GM18868 (cell line): ENCODE results near the gene SIK3.
A peak's percentile ranks its signal among the peaks of the same experiment; 100 is the strongest.

Experiments
- ATAC-seq: cut with Tn5 transposase; IDR thresholded peaks from one replicate; pipeline ENCODE4 v1.9.1; 2021; ENCODE audit warnings: mild to moderate bottlenecking, moderate library complexity; ENCODE audit not compliant: unreplicated experiment

The SIK3 gene

DNA sequence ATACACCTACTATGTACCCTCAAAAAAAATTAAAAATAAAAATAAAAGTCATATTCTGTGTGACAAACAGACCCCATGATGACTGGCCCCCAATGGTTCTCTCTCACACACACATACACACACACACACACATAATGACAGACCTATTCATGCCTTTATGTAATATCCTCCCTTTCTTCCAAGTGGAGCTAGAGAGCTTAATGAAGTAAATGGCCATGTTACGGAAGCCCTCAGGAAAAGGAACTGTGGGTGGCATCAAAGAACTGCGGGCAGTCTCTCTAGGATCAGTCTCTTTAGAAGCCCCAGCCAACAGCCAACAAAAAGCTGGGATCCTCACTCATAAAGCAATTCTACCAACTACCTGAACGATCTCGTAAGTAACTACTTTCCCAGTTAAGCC, 125.5 kb downstream of the SIK3 start:
- ATAC-seq = no peak

DNA sequence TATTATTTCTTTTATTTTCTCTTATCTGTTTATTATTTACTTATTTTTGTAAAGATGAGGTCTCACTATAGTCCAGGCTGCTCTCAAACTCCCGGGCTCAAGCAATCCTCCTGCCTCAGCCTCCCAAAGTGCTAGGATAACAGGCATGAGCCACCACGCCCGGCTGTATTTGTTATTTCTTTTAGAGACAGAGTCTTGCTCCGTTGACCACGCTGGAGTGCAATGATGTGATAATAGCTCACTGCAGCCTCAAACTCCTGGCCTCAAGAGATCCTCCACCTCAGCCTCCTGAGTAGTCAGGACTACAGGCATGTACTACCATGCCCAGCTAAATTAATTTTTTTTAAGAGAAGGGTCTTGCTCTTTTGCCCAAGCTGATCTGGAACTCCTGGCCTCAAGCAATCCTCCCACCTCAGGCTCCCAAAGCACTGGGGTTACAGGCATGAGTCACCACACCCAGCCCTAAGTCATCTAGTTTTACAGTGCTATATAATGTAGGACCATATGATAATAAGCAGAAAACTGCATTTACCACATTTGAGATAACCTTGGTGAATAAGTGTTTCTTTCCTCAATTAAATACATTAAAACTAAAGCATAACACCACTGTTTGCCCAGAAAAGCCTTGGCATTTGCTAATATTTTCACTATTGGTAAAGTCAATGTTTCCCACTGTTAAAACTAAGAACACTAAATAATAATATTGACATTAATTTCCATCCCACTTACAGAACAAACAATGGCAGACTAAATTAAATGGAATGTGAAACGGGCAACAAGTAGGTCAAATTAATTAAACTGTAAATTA, 127.5 kb downstream of the SIK3 start:
- no peak for ATAC-seq

DNA sequence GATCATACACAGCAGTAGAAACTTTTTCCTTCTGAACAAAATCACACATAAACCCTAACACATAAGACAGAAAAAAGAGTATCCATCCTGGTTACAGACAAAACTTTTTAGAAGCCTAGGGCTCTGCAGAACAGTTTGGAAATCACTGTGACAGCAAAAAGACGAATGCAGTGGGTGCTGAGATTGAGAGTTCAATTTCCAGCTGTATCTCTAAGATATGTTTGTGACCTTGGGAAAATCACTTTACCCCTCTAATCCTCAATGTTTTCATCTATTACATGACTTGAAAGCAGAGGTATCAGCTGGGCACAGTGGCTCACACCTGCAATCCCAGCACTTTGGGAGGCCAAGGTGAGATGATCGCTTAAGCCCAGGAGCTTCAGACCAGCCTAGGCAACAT, 128.5 kb downstream of the SIK3 start:
- ATAC-seq = no peak

DNA sequence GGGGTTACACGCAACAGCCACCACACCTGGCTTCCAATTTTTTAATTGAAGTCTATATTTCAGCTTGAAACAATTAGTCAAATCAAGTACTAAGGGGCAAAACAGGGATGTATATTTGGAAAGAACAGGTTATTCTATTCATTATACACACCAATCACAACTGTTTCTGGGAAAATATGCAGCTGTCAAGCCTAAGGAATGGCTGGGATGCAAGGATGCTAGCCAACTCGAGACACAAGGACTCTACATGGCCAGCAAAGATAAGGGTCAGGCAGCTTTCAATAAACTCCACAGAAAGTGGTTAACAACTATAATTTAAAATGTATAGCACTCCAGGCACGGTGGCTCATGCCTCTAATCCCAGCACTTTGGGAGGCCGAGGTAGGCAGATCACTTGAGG, 134.0 kb downstream of the SIK3 start:
- no peak for ATAC-seq

DNA sequence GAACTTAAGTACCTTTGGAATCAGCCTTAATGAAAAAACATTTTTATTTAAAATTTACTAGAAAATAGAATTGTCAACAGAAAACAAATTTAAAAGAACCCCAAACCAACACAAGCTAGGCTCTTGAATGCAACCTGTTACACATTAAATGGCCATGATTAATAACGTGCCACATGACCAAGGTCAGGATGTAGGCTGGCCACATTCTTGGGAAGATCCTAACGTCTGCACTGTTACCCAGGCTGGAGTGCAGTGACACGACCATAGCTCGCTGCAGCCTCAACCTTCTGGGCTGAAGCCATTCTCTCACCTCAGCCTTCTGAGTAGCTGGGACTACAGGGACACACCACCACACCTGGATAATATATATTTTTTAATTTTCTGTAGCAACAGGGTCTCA, 134.4 kb downstream of the SIK3 start:
- no peak for ATAC-seq

DNA sequence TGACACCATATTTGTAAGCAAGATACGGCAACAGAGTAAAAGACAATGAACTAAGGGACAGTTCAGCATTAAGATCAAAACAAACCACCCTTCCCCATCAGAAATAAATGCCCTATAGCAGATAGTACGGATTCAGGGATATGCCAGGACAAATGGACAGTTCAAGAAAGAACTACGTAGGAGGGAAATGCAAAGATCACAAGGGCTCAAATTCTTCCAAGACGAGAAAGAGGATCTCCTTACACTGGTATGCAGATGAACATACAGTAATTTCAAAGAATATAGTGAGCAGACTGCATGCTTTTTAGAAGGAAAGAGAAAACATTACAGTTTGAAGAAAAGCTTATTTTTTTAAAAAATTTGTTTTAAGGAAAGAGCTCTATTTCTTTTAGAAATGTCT, 136.1 kb downstream of the SIK3 start:
- no peak for ATAC-seq

DNA sequence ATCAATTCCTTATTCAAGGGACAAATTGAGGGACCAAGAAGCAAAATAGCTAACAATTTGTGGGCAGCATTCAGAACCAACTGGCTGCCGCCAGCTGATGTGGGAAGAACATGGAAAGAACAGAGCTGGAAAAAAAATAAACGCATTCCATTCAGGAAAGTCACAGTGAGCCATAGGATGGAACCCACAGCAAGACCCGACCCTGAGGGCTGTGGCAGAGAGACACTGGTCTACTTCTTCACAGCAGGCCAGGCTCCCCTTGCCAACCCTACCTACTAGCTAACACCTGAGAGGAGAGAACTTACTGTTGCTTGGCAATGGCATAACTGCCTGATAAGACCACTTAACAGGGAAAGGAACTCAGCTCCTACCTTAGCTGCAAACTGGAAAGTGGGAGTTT, 137.3 kb downstream of the SIK3 start:
- ATAC-seq = no peak

DNA sequence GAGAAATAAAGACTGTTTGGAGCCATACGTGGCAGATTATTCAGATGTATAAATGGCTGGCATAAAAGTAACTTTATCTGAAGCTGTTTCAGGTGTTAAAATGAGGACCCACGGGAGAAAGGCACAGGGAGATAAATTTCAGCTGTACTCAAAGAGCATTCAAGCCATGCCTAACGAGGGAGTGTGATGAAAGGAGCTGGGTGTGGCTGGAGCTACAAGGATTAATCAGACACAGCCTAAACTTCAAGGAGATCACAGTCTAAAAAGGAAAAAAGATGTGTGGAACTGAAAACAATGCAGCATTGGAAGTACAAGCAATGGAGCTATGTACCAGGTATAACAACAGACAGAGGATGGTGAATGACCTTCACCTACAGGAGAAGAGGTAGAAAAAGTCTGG, 140.0 kb downstream of the SIK3 start:
- ATAC-seq = no peak

DNA sequence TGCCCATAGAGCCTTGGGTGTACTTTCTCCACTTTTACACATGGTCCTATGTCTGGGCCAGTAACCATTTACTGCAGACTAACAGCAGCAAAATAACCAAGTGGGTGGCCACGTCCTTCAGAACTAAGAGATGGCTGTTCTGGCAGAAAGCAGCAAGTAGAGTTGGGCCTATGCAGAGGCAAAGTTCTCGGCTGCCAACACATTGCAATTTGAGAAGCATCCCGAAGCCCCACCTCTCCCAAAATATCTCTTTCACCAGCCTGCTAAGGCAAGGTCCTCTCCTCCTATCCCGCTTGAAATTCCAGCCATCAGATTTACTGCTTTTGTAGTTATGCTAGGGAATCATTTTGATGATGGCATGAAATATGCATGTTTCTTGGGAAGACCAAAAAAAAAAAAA, 142.3 kb downstream of the SIK3 start:
- no peak for ATAC-seq

DNA sequence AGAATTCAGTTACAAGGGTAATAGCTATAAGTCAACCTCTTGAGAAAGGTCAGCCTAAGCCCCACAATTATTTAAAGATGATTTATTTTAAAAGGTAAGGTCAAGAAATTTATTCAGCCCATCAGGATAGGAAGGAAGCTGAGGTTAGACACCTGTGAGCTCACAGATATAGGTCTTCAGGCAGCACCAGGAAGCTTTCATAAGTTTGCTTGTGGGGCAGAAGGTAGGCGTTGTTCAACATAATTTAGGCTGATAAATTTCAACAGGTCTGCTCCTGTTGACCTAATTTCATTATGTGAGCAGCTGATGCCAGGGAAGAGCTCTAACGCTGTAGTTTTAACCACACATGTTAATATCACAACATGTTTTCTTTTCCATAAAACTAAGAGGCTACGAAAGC, 142.7 kb downstream of the SIK3 start:
- ATAC-seq = no peak

DNA sequence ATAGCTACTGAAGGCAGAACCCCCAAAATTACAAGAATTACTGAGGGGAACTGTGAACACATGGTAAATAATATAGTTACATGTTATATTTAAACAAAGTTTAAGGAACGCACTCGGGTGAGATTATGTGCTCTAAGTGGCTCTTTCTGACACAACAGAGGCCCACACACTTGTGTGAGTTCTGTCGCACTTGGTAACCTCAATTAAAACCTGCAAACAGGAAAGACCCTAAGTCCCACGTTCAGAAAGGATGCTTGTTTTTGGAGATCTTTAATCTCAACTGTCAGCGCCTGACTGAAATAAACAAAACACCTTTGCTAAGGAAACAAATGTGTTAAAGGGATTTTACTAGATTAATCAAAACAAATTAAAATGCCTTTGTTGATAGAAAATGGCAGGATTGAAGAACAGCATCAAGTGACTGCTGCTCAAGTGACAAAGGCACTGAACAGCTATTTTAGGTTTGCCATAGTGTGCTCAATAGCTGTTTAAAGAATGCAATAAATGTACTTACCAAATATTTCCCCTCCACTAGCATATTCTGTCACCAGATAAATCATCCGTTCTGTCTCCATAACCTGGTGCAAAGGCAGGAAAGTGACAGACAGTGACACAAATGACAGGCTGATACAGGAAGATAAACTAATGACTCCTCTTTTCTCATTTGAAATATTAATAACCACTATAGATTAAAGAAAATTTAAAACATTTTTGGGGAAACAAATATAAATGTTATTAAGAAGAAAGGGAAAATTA, 144.5 kb downstream of the SIK3 start:
- no peak for ATAC-seq

DNA sequence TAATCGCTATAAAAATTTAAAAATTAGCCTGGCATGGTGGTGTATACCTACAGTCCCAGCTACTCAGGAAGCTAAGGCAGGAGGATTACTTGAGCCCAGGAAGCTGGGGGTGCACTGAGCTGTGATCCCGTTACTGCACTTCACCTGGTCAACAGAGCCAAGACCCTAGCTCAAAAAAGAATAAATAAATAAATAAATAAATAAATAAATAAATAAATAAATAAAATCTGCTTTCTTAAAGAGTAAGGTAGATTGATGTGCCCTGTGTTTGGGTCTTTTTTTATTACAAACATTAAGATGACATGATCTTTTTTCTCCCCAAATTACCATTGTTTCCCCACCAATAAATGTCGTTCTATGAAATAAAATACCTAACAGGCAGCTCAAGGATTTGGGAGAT, 146.5 kb downstream of the SIK3 start:
- ATAC-seq = no peak

DNA sequence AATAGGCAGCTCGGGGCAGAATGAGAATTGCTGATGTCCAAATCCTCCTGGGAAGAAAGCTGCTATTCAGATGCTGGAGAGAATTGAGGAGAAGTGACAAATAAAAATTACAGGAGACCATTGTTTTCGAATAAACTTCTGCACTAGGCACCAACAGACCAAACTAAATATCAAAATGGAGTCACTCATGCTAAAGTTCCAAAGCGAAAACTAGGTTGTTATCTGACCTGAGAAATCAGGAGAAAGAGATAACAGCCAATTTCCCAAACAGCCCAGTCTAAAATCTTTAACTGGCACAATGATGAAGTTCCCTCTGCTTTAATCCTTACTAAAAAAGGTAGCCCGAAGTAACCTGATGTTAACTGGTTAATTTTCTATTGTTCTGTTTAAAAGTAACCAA, 148.0 kb downstream of the SIK3 start:
- ATAC-seq = no peak

DNA sequence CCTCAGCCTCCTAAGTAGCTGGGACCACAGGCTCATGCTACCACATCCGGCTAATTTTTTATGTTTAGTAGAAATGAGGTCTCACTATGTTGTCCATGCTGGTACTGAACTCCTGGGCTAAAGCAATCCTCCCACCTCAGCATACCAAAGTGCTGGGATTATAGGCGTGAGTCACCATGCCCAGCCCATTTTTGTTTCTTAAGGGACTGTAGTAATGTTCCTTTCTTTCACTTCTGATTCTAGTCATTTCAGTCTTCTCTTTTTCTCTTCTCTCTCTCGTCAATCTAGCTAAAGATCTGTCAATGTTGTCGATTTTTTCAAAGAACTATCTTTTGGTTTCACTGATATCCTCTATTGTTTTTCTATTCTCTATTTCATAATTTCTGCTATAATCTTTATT, 149.8 kb downstream of the SIK3 start:
- peak; percentile 58 for ATAC-seq

DNA sequence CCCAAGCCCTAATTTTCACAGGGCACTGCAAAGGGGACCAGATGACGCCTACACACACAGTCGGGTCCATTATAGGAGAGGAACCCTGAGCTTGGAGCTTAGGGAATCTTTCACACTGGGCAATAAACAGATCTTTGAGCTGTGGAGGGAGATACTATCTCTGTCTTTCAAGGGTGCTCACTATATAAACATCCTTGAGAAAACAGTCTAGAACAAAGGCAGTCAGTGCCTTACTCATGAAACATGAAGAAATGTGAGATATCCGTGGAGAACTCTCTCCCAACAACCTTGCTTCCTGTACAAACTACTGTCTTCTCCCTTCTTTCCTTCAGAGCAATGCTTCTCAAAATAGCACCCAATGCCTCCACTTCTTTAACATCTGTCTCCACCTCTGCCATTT, 151.8 kb downstream of the SIK3 start:
- ATAC-seq = no peak

DNA sequence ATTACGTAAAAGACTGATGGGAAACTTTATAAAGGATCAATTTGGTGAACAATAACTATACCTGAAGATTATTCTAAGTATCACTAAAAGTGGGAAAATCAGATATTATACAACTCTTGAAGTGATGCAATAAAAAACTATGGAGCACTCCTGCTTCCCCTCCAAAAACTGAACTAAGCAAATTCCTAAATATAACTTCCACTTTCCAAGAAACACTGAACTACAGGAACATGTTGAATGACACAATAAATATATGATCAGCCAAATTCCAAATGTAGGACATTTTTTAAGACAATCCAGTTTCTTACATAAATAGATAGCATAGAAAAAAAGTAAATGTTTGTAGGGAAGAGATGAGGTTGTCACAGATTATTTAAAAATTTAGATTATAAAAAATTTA, 158.7 kb downstream of the SIK3 start:
- ATAC-seq = no peak

DNA sequence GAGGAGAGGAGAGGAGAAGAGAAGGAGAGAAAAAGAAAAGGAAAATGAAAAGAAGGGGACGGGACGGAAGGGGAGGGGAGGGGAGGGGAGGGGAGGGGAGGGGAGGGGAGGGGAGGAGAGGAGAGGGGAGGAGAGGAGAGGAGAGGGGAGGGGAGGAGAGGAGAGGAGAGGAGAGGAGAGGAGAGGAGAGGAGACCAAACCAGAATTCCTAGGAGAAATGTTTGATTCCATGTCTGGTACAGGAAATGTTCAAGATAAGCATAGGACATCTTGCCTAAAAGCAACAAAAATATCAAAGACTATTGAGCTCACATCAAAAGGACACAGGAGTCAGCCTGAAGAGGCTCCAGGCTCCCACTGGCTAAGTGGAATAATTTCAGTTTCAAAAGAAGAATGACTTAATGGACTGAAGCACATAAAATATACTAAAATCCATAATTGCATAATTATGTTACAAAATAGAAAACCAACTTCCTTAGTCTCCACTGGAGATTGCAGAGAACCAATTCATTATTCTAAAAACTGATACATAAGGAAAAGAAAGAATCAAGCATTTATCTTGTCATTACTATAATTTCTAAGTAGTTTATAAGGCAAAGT, 159.7 kb downstream of the SIK3 start:
- no peak for ATAC-seq

DNA sequence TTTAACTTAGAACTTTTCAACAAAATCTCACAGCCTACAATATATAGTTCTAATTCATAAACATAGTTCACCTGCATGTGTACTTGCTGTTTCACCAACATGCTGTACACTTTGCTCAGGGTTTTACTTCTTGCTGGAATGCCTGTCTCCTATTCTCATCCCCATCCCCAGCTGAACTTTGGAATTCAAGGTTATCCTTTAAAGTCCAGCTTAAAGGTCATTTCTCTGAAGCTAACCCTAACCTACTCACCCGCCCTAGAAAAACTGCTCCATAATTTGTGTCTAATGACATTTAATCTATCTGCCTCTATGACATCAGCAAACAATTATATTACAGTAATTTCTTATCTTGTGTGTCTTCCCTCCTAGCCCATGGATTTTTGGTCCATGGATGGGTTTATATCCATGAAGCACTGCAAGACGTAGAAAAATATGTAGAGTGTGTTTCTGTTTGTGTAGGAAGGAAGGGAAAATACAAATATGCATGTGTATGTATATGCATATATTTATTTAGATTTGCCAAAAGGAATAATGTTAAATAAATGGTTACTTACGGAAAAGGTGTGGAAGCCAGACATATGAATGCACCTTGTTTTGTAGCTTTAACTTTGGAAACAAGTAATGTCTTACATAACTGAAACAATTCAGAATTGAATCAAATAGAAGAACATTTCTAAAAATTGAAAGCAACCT, 161.3 kb downstream of the SIK3 start:
- ATAC-seq = no peak

DNA sequence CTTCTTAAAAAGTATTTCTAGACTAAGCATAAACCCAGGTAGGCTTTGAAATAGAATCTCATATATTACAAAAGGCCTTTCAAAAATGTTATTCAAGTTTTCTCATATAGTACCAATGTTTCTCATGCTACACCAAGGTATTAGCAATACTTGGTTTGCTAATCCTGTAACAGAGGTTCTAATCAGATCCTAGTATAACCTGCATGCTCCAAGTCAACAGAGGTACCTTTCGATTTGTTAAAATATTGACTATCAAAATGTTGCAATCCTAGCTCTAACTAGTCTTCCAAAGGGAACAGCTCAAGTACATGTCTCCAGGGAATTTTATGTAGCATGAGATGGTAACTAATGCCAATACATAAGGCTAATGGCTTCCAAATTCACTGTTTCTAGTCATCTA, 162.7 kb downstream of the SIK3 start:
- no peak for ATAC-seq

DNA sequence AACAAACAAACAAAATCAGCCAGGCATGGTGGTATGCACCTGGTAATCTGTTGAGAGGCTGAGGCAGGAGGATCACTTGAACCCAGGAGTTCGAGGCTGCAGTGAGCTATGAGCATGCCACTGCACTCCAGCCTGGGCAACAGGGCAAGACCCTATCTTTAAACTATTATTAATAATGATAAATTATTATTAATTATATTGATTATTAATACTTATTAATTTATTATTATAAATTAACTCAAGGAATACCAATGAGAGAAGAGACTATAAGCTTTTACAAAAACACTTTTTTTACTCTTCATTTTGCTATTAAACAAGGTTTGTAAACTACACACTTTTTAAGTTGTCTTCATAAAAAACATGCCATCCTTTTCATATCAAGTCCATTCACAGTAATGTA, 163.1 kb downstream of the SIK3 start:
- ATAC-seq = no peak

DNA sequence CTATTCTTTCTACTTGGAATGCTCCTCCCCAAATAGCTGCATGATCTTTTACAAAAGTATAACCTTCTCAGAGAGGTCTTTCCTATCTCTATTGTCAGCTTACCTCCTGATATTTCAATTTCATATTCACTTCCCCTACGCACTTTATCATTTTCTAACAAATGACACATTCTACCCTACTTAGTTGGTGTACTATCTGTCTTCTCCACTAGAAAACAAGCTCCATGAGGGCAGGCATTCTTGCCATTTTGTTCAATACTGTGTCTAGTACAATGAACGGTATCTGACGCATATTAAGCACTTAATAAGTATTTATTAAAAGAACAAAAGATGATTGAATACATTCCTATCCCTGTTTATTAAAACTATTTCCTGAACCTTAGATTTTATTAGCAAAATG, 164.3 kb downstream of the SIK3 start:
- ATAC-seq = no peak

DNA sequence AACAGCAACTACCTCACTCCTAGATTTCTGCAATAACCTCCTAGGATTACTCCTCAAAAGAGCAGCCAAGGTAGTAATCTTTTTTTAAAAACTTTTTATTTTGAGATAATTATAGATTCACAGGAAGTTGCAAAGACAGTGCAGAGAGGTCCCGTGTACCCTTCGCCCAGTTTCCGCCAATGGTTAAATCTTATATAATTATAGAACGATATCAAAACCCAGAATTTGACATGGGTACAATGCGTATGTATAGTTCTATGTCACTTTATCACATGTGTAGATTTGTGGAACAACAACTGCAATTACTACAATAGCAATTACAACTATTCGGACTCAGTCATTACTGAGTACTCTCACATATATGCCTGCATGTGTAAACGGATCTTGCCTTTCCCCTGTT, 166.0 kb downstream of the SIK3 start:
- no peak for ATAC-seq
